HG03342 (cell line): ENCODE data around the gene ITGAE.
A peak's percentile ranks its signal among the peaks of the same experiment; 100 is the strongest.
"Not testable (repeated sequence)": the region's sequence is repeated elsewhere in the genome, so short reads cannot be mapped to it uniquely, and the experiment has no call there.

Experiments used
- ATAC-seq: cut with Tn5 transposase; IDR thresholded peaks from one replicate; pipeline ENCODE4 v1.9.1; 2021; ENCODE audit warnings: mild to moderate bottlenecking, moderate library complexity; ENCODE audit not compliant: unreplicated experiment

ITGAE gene, protein sequence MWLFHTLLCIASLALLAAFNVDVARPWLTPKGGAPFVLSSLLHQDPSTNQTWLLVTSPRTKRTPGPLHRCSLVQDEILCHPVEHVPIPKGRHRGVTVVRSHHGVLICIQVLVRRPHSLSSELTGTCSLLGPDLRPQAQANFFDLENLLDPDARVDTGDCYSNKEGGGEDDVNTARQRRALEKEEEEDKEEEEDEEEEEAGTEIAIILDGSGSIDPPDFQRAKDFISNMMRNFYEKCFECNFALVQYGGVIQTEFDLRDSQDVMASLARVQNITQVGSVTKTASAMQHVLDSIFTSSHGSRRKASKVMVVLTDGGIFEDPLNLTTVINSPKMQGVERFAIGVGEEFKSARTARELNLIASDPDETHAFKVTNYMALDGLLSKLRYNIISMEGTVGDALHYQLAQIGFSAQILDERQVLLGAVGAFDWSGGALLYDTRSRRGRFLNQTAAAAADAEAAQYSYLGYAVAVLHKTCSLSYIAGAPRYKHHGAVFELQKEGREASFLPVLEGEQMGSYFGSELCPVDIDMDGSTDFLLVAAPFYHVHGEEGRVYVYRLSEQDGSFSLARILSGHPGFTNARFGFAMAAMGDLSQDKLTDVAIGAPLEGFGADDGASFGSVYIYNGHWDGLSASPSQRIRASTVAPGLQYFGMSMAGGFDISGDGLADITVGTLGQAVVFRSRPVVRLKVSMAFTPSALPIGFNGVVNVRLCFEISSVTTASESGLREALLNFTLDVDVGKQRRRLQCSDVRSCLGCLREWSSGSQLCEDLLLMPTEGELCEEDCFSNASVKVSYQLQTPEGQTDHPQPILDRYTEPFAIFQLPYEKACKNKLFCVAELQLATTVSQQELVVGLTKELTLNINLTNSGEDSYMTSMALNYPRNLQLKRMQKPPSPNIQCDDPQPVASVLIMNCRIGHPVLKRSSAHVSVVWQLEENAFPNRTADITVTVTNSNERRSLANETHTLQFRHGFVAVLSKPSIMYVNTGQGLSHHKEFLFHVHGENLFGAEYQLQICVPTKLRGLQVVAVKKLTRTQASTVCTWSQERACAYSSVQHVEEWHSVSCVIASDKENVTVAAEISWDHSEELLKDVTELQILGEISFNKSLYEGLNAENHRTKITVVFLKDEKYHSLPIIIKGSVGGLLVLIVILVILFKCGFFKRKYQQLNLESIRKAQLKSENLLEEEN

DNA sequence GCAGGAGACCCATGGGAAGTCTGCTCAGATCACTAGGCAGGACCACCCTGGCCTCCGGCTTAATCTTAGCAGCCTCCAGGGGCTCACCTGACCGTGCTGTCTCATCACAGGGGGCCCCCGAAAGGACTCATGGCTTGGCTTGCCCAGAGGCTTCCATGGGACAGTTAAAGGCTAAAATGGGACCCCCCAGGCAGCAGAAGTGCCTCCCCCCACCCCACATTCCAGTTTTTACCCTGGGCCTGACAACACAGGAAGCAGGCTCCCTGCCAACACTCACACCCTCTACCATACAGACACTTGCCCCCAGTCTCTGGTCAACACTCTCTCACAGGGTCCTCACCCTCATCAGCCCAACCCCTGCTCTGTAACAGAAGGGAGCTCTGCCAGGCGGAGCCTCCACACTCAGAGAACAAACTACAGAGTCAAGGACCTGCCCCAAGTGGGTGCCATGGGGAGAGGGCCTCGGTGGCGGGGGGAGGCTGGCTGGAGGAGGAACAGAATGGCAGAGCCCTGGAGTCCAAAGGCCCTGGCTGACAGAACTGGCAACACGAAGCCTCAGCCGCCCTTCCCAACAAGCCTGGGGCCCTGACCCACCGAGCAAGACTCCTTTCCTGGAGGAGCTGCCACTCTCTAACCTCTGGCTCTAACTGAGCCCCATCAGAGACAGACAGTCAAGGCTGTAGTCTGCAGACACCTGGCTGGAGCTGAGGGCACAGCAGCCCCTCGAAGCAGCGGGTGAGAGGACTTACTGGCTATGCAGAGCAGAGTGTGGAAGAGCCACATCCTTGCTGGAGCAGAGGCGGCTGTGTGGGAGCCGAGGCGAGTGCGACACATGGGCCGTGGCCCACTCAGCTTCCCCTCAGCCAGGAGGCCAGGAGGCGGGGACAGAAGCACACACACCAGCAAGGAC, at the start of gene ITGAE:
TSS of gene ITGAE (minus strand) at position 827 of the 910 bp plus-strand sequence. CDS start at position 783, 44 bp downstream.
- ATAC-seq = no peak

DNA sequence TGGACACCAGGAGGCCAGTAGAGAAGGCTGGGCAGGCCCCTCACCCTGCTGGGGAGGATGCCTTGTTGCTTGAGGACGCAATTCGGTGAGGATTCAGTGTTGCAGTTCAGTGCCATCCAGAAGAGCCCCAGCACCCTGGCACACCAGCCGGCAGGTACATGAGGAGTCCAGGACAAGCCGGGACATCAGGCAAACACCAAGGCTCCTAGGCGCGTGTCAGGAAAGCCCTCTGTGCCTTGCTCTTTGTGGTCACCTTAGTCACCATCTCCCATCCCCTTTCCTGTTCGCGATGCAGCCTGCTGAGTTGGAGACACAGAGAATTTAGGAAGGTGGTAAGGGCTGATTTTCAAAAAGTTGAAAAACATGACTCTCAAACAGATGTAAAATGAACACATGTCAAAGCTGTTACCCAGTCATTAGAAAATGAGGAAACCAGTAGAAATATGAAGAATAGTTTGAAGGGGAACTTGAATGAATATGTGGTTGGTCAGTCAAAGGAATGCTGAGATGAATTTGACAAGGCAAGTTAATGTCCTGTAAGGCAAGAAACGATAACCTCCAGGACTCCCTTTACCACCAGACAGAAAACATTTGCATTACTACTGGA, 47.3 kb upstream of the ITGAE start:
- no peak for ATAC-seq

DNA sequence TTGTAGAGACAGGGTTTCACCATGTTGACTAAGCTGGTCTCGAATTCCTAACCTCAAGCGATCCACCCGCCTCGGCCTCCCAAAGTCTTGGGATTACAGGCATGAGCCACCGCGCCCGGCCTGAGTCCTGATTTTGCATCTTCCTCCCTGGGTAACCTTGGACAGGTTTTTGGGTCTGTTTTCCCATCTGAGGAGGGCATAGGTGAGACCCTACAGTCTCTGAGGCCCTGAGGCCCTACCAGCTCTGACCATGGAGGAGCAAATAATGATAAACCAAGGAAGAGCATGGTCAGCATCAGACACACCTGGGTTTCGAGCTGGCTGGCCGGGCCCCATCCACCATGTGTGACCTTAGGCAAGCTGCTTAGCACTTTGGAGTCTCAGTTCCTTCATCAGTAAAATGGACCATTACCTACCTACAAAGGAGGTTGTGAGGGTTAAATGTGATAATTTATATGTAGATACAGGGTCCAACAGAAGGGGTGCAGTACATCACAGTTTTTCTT, 46.2 kb upstream of the ITGAE start:
- ATAC-seq = no peak

DNA sequence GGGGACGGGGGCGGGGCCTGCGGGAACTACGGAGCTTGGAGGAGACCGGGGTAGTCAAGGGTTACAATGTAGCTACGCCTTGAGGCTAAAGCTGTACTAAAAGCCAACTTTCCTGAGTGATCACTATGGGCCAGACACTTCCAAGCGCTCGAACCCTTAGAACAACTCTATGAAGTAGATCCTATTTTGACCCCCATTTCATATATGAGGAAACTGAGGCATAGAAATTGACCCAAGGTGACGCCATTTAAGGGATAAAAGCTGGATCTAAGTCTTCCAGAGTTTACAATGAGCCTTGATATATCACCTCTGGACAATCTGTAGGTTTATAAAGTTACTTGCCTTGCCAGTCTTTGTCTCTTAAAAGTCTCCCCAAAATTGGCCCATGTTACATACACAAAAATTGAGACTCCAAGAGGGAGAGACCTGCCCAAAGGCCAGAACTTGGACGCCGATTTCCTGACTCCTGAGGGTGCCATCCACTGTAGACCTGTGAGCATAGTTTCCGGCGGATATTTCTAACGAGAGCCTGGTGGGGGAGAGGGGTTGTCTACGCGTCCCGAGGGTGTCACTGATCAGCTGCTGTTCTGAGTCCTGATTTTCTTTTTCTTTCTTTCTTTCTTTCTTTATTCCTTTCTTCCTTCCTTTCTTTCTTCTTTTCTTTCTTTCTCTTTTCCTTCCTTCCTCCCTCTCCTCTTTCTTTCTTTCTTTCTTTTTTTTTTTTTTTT, 45.6 kb upstream of the ITGAE start:
- ATAC-seq = no peak

DNA sequence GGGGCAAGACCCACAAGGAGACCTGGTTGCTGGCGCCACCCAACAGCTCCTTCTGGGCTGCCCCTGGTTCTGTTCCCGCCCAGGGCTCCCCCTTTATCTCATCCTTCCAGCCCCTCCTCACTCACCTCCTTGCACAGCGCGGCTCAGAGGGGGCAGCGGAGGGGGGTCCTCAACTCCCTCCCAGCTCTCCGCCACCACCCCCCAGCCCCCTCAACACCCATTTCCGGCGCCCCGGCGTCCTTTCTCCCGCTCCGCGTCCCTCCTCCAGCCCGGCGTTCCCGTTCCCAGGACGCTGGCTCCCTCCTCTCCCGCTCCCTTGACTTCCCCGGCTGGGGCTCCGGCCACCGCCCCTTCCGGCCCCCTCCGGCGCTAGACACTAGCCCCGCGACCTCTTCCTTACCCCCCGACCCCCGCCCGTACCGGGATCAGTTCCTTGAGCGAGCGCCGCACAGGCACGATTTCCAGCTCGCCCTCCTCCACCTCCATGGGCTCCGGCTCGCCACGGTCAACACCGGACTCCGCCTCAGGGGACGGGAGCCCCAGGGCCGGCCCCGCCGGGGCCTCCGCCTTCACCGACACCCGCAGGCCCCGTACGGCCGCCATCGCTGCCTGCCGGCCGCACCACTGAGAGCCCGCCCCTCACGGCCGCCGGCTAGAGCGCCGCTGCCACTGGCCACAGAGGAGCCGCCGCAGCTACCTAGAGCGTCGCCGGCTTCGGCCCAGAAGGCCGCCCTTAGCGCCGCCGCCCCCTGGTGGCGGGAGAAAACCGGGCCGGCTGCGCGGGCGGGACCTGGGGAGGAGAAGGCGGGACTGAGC, 44.8 kb upstream of the ITGAE start, which contains the start of gene NCBP3:
TSS of gene NCBP3 (minus strand) at position 626 of the 816 bp plus-strand sequence. CDS start at position 603, 23 bp downstream.
- ATAC-seq = peak; percentile 87

DNA sequence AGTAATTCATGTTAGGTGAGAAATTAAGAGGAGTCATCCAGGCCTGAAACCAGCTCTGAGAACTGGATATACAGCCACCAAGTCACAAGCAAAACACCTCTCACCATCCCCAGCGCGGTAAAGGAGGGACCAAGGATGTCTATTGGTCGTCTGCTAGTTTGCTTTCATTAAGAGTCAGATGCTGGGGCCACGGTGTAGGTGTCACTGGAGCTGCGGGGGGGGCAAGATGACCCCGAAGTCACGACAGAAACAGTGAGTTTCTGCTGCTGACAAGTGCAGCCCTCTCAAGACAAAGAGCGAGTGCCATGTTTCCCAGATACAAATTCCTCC, 44.3 kb upstream of the ITGAE start:
- ATAC-seq = no peak

DNA sequence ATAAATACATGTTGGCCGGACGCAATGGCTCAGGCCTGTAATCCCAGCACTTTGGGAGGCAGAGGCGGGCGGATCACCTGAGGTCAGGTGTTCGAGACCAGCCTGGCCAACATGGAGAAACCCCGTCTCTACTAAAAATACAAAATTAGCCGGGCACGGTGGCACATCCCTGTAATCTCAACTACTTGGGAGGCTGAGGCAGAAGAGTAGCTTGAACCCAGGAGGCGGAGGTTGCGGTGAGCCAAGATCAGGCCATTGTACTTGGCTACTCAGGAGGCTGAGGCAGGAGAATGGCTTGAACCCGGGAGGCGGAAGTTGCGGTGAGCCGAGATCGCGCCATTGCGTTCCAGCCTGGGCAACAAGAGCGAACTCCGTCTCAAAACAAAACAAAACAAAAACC, 43.6 kb upstream of the ITGAE start:
- not testable (repeated sequence) for ATAC-seq

DNA sequence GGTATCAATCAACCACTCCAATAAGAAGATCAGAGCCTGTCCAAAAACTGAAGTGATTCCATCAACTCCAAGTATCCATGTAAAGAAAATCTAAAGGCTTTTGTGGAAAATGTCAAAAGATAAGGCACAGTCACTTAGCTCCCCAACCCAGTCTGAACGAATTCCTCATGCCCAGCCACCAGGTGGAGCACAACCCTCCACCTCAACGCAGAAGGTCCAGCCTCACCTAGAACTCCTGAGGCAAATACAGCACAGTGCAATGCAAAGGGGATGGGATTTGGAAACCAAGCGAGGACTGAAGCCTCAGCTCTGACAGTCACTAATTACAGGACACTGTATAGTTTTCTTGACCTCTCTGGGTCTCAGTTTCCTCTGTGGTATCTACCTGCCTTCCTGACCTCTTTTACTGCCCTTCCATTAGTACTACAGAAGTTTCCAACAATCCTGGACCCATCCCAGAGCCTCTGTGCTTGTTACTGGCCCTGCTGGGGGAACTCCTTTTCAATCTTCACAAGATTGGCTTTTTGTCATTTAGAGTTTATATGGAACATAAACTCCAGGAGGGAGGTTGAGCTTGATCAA, 43.0 kb upstream of the ITGAE start:
- no peak for ATAC-seq

DNA sequence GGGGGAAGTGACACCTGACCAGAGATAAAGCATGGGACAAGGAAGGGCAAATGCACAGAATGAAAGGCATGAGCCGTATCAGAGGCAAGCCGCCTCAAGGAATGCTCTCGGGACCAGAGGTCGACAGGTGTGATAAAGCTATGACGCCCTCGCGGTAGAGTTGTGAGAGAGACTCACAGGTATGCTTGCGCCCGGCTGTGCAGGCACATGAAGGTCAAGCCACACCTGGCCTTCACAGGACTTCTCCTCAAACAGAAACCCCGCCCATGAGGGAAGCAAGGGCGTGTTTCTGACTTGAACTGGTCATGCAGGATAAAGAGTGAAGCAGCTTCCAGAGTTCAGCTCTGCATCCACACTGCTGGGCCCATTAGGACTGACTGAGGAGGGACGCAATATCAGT, 37.2 kb upstream of the ITGAE start:
- no peak for ATAC-seq

DNA sequence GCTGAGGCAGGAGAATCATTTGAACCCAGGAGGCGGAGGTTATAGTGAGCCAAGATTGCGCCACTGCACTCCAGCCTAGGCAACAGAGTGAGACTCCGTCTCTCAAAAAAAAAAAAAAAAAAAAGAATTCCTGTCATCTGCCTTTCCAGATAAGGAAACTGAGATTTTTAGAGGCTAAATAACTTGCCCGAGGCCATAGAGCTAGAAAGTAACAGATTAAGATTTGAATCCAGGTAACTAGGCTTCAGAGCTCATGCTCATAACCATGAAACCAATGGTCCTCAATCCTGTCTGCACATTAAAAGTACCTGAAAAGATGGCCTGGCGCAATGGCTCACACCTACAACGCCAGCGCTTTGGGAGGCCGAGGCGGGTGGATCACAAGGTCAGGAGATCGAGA, 35.6 kb upstream of the ITGAE start:
- ATAC-seq = no peak

DNA sequence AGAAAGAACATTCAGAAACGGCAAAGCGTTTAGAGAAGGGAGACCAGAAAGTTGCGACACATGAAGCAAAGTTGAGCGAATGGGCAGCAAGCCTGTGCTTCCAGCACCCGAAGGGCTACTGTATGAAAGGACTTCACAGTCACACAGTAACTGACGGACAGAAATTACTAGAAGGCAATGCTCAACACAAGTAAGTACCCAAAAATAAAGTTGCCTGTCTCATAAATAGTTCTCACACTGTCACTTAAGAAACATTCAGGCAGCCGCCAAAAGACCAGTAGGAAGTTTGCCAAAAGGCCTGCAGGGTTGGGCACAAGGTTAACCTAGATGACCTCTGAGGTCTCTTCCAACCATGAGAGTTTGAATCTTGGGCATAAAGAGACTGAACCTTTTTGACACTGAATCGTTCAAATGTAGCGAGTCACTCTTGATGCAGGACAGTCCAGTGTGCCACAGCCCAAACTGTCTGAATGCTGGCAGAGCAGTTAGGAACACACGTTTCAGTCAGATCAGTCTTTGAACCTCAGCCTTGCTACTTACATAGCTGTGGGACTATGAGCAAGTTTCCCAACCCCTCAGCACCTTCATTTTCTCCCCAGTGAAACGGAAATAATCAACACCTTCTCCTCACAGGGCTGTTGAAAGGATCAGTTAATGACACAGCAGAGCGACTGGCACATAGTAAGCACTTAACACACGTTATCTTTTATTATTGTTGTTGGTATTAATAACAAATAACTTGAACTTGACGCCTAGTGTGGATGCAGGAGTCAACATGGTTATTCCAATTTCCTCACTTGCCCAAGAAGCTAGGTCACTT, 34.6 kb upstream of the ITGAE start:
- no peak for ATAC-seq

DNA sequence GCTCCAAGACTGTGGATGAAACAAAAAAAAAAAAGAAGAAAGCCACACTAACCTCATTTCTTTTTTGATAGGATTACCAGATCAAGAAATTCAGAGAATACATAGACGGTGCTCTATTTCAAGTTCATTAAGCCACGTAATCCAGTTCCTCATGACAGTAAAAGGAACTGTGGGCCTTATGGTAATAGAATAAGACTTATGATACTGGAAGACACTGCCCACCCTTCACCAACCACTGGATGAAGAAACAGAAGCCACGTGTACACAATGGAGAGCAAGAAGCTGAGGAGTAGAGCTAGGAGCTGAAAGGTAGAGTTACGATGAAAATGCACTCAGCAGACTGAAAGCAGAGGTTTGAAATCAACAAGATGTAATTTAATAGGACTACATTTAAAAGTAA, 33.8 kb upstream of the ITGAE start:
- ATAC-seq = no peak

DNA sequence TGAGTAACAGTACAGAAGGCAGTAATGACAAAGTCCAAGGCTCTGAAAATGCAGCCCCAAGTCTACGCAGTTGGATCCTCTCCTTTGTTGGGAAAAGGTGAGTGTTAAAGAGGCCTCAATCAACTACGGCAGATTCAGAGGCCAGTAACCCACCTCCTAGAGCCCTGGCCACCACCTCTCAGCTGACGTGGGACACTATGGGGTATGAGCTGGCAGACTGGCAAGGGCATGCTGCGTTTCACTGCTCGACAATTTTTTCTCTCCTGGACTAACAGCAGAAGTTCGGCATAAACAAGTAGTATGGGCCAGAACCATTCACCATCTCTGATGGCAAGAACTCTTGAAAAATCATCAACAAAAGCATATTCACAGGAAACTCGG, 27.9 kb upstream of the ITGAE start:
- no peak for ATAC-seq

DNA sequence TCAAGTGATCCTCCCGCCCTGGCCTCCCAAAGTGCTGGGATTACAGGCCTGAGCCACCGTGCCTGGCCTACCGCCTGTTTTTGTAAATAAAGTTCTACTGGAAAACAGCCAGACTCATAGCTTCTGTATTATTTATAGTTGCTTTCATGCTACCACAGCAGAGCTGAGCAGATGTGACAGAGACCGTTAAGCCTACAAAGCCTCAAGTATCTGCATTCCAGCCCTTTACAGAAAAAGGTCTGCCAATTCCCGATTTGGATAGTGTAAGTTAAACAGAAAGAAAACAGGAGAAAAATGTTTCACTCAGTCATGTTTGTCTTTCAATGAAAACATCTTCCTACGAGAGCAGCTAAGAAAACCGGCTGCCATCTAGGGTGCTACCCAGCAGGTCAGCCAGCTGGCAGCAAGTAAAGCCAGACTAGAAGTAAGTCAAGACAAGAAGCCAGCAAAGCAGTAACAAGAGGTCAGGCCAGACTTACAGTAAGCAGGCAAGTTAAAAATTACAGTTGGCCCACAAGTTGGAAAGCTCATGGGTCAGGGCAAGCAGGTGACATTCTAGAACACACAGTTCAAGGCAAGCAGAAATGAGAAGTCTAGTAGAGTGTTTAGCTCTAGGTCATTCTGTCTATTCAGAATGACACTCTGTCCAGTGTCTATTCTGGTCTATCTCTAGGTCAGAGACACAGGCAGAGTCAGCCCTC, 27.3 kb upstream of the ITGAE start:
- ATAC-seq = no peak

DNA sequence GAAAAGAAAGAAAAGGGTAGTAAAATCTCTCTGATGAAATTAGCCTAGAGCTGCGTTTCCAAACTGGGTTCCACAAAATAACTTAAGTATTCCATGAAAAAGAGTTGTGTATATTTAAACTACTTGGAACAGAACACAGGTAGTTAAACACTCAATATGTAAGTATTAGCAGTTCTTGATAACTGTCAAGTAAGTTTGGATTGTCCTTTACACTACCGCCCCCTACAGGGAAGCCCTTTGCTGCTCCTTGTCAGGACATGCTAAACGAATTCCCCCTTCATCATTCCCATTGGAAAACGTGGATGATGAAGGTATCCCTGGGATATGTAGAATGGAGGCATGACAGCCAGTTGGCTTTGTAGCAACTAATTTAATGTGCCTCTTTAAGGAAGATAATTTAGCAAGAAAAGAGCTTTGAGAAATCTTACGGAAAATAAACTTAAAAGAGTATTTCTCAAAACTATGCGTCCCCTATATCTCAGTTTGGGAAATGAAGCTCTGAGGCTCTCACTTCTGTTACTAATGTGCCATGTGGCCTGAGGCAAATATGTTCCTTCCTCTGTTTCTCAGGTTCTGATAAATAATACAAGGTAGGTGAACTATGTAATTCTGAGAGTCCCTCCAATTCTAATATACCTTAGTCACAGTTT, 26.3 kb upstream of the ITGAE start:
- ATAC-seq = no peak

DNA sequence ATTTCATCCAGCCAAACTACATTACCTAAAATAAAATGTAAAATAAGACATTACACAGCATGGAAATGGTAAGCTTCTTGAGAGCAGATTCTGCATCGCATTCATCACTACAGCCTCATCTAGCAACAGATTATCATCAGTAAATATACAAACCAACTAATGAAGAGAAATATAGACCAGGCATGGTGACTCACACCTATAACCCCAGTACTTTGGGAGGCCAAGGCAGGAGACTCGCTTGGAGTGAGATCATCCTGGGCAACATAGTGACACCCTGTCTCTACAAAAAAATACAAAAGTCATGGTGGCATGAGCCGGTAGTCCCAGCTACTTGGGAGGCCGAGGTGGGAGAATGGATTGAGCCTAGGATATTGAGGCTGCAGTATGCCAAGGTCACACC, 25.2 kb upstream of the ITGAE start:
- ATAC-seq = no peak
